ENCODE measurements around the gene NFIB. TPM values are rescaled to one million over a fixed set of nuclear protein-coding genes. Genes with fewer than 3 reads are reported as not detected.

NFIB gene
- total RNA-seq, 4 donors from 2014 or later: 61.0 to 68.3 (median 65.4) TPM

GRCh38 chr9:14141699-14142098 lies 172.2 kb downstream of the NFIB start:
- no peak for ATAC-seq
- 70 to 75% methylated on average over 2 of the region's 2 CpGs for WGBS, 2 donors (ENCODE audit: low coverage in 1 of 2)

DNA sequence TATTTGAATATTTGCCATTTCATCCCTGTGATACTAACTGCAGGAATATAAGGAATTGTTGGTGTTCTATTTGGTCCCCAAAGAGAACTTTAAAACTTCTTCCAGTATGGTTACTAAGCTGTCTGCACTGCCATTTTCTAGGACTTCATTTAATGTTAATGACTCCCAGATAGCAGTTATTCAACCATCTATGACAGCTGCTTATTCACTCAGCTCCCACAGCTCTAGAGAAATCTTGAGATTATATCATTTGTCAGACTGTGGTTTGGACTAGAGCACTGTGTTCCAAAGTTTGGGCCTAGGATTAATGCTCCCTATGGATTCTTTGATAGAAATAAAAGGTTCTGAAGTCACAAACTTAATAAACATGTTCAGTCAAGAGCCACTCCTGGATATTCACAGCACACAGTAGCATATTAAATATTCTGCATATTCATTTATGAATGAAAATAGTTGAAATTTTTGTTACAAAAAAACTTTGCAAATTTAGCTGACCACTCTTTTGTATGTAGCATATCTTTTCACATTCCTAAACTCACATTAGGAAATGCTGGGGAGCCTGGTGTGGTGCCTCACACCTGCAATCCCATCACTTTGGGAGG lies 173.7 kb downstream of the NFIB start:
- no peaks in the 10 kb centered on the region for H3K9me3 ChIP-seq
- H3K4me1 ChIP-seq: peaks cover 0 to 11% (median 0%) of the 10 kb centered on the region in 3 donors
- ATAC-seq: no peak
- TF ChIP-seq, protein P1, sequence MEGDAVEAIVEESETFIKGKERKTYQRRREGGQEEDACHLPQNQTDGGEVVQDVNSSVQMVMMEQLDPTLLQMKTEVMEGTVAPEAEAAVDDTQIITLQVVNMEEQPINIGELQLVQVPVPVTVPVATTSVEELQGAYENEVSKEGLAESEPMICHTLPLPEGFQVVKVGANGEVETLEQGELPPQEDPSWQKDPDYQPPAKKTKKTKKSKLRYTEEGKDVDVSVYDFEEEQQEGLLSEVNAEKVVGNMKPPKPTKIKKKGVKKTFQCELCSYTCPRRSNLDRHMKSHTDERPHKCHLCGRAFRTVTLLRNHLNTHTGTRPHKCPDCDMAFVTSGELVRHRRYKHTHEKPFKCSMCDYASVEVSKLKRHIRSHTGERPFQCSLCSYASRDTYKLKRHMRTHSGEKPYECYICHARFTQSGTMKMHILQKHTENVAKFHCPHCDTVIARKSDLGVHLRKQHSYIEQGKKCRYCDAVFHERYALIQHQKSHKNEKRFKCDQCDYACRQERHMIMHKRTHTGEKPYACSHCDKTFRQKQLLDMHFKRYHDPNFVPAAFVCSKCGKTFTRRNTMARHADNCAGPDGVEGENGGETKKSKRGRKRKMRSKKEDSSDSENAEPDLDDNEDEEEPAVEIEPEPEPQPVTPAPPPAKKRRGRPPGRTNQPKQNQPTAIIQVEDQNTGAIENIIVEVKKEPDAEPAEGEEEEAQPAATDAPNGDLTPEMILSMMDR (IDR thresholded peaks at IDR 0.05): no peak
- TF ChIP-seq EP300 (IDR thresholded peaks at IDR 0.05) (no peak), POLR2A (IDR thresholded peaks at IDR 0.05) (no peak), POLR2AphosphoS5 (IDR thresholded peaks at IDR 0.05) (no peak)
- no peaks in the 10 kb centered on the region for H3K27me3 ChIP-seq
- no peak overlapping the region for H3K4me3 ChIP-seq
- no peaks in the 10 kb centered on the region for H3K36me3 ChIP-seq
- H3K27ac ChIP-seq: no peak overlapping the region

More at GRCh38 chr9:14141699-14142098, 172.2 kb downstream of the NFIB start:
- H3K4me3 ChIP-seq: no peak overlapping the region
- peaks cover 0 to 11% (median 0%) of the 10 kb centered on the region in 3 donors for H3K4me1 ChIP-seq
- H3K36me3 ChIP-seq: peaks cover 0 to 4% of the 10 kb centered on the region in 2 donors
- no peaks in the 10 kb centered on the region for H3K27me3 ChIP-seq
- no peak overlapping the region for H3K27ac ChIP-seq
- TF ChIP-seq, protein P1 (IDR thresholded peaks at IDR 0.05): no peak
- TF ChIP-seq POLR2A (IDR thresholded peaks at IDR 0.05) (no peak), POLR2AphosphoS5 (IDR thresholded peaks at IDR 0.05) (no peak), EP300 (IDR thresholded peaks at IDR 0.05) (no peak)
- no peaks in the 10 kb centered on the region for H3K9me3 ChIP-seq

DNA sequence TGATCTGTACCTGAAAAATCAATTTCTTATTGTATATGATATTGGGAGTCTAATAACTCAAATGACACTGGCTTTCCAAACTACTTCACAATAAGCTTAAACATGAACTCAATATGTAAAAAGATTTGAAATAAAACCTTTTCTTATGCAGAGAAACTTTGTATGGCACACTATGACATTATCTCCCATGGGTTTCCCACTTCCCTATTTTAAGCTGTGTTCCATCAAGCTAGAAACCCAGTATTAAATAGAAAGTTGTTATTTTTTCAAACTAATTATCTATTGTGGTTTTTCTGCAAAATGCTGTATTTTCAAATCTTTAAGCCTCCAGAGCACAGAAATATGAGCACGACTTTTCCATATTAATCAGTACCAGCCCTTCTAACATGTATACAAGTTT lies 174.7 kb downstream of the NFIB start:
- 83 to 100% methylated on average over 1 of the region's 1 CpG for WGBS, 2 donors (ENCODE audit: low coverage in 1 of 2)
- ATAC-seq: no peak
- H3K4me1 ChIP-seq: peaks cover 0 to 11% (median 0%) of the 10 kb centered on the region in 3 donors

DNA sequence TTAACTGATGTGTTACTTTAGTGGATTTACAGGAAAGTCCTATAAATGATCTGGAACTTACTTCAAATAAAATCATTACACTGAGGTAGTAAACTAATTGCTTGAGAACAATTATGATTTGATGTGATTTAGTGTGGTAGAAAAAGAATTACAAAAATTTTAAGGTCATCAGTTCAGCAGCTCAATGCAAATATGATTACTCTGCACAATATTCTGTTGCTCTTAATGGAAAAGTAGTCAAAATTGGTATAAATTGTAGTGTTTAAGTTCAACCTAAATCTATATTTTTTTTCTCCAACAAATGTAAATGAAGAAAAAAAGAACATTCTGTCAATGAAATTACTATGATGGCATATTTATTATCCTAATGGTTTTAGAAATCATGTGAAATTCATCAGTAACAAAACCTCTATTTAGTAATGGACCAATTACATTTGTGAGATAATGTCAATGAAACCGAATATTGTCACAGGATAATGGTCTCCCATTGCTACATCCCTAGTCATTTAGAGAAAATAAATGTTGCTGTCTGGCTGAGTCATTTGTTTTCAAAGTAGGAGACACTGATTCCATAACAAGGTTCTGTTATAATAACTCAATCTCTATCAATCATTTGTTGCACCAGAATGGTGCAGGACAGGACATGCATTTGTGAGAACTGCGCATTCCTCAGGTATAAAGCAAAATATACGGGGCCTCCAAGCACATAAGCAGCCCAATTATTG lies 177.1 kb downstream of the NFIB start:
- no peak for ATAC-seq
- WGBS, 2 donors (ENCODE audit: low coverage in 1 of 2): 83 to 94% methylated on average over 3 of the region's 3 CpGs
- TF ChIP-seq, protein P1 (IDR thresholded peaks at IDR 0.05): no peak
- TF ChIP-seq EP300 (IDR thresholded peaks at IDR 0.05) (no peak), POLR2A (IDR thresholded peaks at IDR 0.05) (no peak), POLR2AphosphoS5 (IDR thresholded peaks at IDR 0.05) (no peak)

More for the DNA sequence above, 174.7 kb downstream of the NFIB start:
- H3K36me3 ChIP-seq: no peaks in the 10 kb centered on the region
- H3K4me3 ChIP-seq: no peak overlapping the region
- no peaks in the 10 kb centered on the region for H3K27me3 ChIP-seq
- TF ChIP-seq POLR2A (IDR thresholded peaks at IDR 0.05) (no peak), EP300 (IDR thresholded peaks at IDR 0.05) (no peak), POLR2AphosphoS5 (IDR thresholded peaks at IDR 0.05) (no peak)
- TF ChIP-seq, protein P1 (IDR thresholded peaks at IDR 0.05): no peak
- H3K27ac ChIP-seq: no peak overlapping the region
- H3K9me3 ChIP-seq: no peaks in the 10 kb centered on the region

More for the DNA sequence above, 177.1 kb downstream of the NFIB start:
- peaks cover 0 to 26% (median 6%) of the 10 kb centered on the region in 3 donors for H3K4me1 ChIP-seq
- no peaks in the 10 kb centered on the region for H3K27me3 ChIP-seq
- H3K4me3 ChIP-seq: no peak overlapping the region
- no peaks in the 10 kb centered on the region for H3K9me3 ChIP-seq
- H3K36me3 ChIP-seq: no peaks in the 10 kb centered on the region
- H3K27ac ChIP-seq: no peak overlapping the region

Data from gastroesophageal sphincter (tissue), 4 donors.